ENCODE measurements around the gene TMSB4X.

Gene TMSB4X

GRCh38 chrX:12989461-12989860 is 14.6 kb downstream of the TMSB4X start:
- H3K4me3 ChIP-seq (replicated peaks; ENCODE audit: low read depth, low read length), result no peak overlapping the region
- DNase-seq (ENCODE audit: low read depth), result no peak
- no peak for TF ChIP-seq CTCF (IDR thresholded peaks at IDR 0.05; ENCODE audit: low read length, missing control alignments)

- no peak for TF ChIP-seq CTCF (IDR thresholded peaks at IDR 0.05; ENCODE audit: low read length, missing control alignments)
- DNase-seq (ENCODE audit: low read depth), result no peak
- no peak overlapping the region for H3K4me3 ChIP-seq (replicated peaks; ENCODE audit: low read depth, low read length)
These were observed 16.7 kb downstream of the TMSB4X start for GRCh38 chrX:12991575-12991974.

- no peak overlapping the region for H3K4me3 ChIP-seq (replicated peaks; ENCODE audit: low read depth, low read length)
- no peak for TF ChIP-seq CTCF (IDR thresholded peaks at IDR 0.05; ENCODE audit: low read length, missing control alignments)
- no peak for DNase-seq (ENCODE audit: low read depth)
These were observed 17.7 kb downstream of the TMSB4X start for GRCh38 chrX:12992544-12993118.

- no peak overlapping the region for H3K4me3 ChIP-seq (replicated peaks; ENCODE audit: low read depth, low read length)
- DNase-seq (ENCODE audit: low read depth), result no peak
- TF ChIP-seq CTCF (IDR thresholded peaks at IDR 0.05; ENCODE audit: low read length, missing control alignments), result no peak
These were observed 18.9 kb downstream of the TMSB4X start for GRCh38 chrX:12993826-12994225.

GRCh38 chrX:12994321-12994720 is 19.4 kb downstream of the TMSB4X start:
- TF ChIP-seq CTCF (IDR thresholded peaks at IDR 0.05; ENCODE audit: low read length, missing control alignments), result no peak
- H3K4me3 ChIP-seq (replicated peaks; ENCODE audit: low read depth, low read length), result no peak overlapping the region
- DNase-seq (ENCODE audit: low read depth), result no peak

- no peak overlapping the region for H3K4me3 ChIP-seq (replicated peaks; ENCODE audit: low read depth, low read length)
- DNase-seq (ENCODE audit: low read depth), result no peak
- TF ChIP-seq CTCF (IDR thresholded peaks at IDR 0.05; ENCODE audit: low read length, missing control alignments), result no peak
These were observed 22.1 kb downstream of the TMSB4X start for GRCh38 chrX:12996934-12997435.
